HEK293 (cell line): ENCODE results near the gene MAPK14.

Experiments used
- CTCF ChIA-PET: fragments of 350-600 bp; formaldehyde crosslinking; extraction: SDS; loops from one replicate; lab custom pipeline; 2021; ENCODE audit warnings: antibody characterized with exemption; lab: Yijun Ruan, JAX
- POLR2A ChIA-PET: fragments of 300-600 bp; formaldehyde crosslinking; extraction: SDS; loops from one replicate; lab custom pipeline; 2020; ENCODE audit warnings: antibody characterized with exemption, inconsistent platforms; lab: Yijun Ruan, JAX
- H3K27ac ChIP-seq: fragments of 200-500 bp; sonication (Bioruptor generic); 2 replicates; pipeline ENCODE4 v1.5.1; 2014; ENCODE audit warnings: low read depth, low read length, control low read depth, inconsistent platforms; ENCODE audit errors: extremely low read depth
- H3K36me3 ChIP-seq, 2 experiments: fragments of 200-500 bp in 1 of 2; sonication (Bioruptor generic) in 1 of 2; 1 replicate in 1 of 2; 2 replicates in 1 of 2; pipeline ENCODE4 v1.5.1; 2014 to 2017; ENCODE audit warnings: inconsistent platforms in 2 of 2, low read length in 2 of 2; ENCODE audit not compliant: control insufficient read depth in 2 of 2, insufficient read depth in 1 of 2
- H3K4me1 ChIP-seq: fragments of 200-500 bp; sonication (Bioruptor generic); 2 replicates; pipeline ENCODE4 v1.5.1; 2014; ENCODE audit warnings: mild to moderate bottlenecking, low read length, inconsistent platforms; ENCODE audit not compliant: control insufficient read depth, insufficient read depth
- H3K4me3 ChIP-seq: 2 replicates; pipeline ENCODE4 v1.5.1; 2011; ENCODE audit warnings: low read depth, mild to moderate bottlenecking, control low read depth, low read length, moderate library complexity
- H3K9me3 ChIP-seq: fragments of 200-500 bp; sonication (Bioruptor generic); 2 replicates; pipeline ENCODE4 v1.5.1; 2014; ENCODE audit warnings: low read depth, low read length, inconsistent platforms; ENCODE audit not compliant: control insufficient read depth, insufficient read depth
- BCL11A ChIP-seq: fragments of 450-650 bp; formaldehyde crosslinking; IDR thresholded peaks from 2 replicates; pipeline ENCODE4 v1.5.1; 2016; ENCODE audit warnings: low read depth, missing biosample characterization, missing genetic modification characterization
- FEZF1 ChIP-seq: fragments of 450-650 bp; formaldehyde crosslinking; IDR thresholded peaks from 2 replicates; pipeline ENCODE4 v1.5.1; 2016; ENCODE audit warnings: missing biosample characterization, missing genetic modification characterization
- HOXD13 ChIP-seq: sonication (generic); formaldehyde crosslinking; IDR thresholded peaks from 2 replicates; pipeline ENCODE4 v1.8.0; 2022; ENCODE audit warnings: missing genetic modification reagents, borderline replicate concordance
- IKZF3 ChIP-seq: fragments of 450-650 bp; IDR thresholded peaks from 2 replicates; pipeline ENCODE4 v1.5.0; 2018; ENCODE audit warnings: missing biosample characterization, mild to moderate bottlenecking, missing genetic modification characterization, moderate library complexity
- KLF16 ChIP-seq: fragments of 450-650 bp; formaldehyde crosslinking; IDR thresholded peaks from 2 replicates; pipeline ENCODE4 v1.5.1; 2017; ENCODE audit warnings: missing biosample characterization, missing genetic modification characterization
- OSR2 ChIP-seq: fragments of 450-650 bp; formaldehyde crosslinking; IDR thresholded peaks from 2 replicates; pipeline ENCODE4 v1.5.1; 2016; ENCODE audit warnings: missing biosample characterization, missing genetic modification characterization
- SALL2 ChIP-seq: fragments of 450-650 bp; formaldehyde crosslinking; IDR thresholded peaks from 2 replicates; pipeline ENCODE4 v1.5.0; 2017; ENCODE audit warnings: missing biosample characterization, mild to moderate bottlenecking, missing genetic modification characterization, borderline replicate concordance
- ZBTB11 ChIP-seq: fragments of 450-650 bp; formaldehyde crosslinking; conservative IDR thresholded peaks from 2 replicates; pipeline ENCODE4 v1.5.1; 2016; ENCODE audit warnings: low read depth, missing biosample characterization, missing genetic modification characterization
- ZBTB20 ChIP-seq: fragments of 450-650 bp; formaldehyde crosslinking; IDR thresholded peaks from 2 replicates; pipeline ENCODE4 v1.5.1; 2016; ENCODE audit warnings: missing biosample characterization, missing genetic modification characterization
- ZBTB21 ChIP-seq: fragments of 450-650 bp; formaldehyde crosslinking; IDR thresholded peaks from 2 replicates; pipeline ENCODE4 v1.5.1; 2017; ENCODE audit warnings: missing biosample characterization, missing genetic modification characterization
- ZBTB7A ChIP-seq: fragments of 450-650 bp; formaldehyde crosslinking; IDR thresholded peaks from 2 replicates; pipeline ENCODE4 v1.5.1; 2016; ENCODE audit warnings: low read depth, missing biosample characterization, missing genetic modification characterization
- ZIC2 ChIP-seq: fragments of 450-650 bp; formaldehyde crosslinking; IDR thresholded peaks from 2 replicates; pipeline ENCODE4 v1.5.1; 2016; ENCODE audit warnings: missing biosample characterization, missing genetic modification characterization
- ZNF112 ChIP-seq: fragments of 450-650 bp; formaldehyde crosslinking; IDR thresholded peaks from 2 replicates; pipeline ENCODE4 v1.5.0; 2017; ENCODE audit warnings: missing biosample characterization, missing genetic modification characterization
- ZNF146 ChIP-seq: fragments of 450-650 bp; formaldehyde crosslinking; IDR thresholded peaks from 2 replicates; pipeline ENCODE4 v1.5.1; 2016; ENCODE audit warnings: missing biosample characterization, missing genetic modification characterization
- ZNF174 ChIP-seq: fragments of 450-650 bp; formaldehyde crosslinking; IDR thresholded peaks from 2 replicates; pipeline ENCODE4 v1.5.0; 2017; ENCODE audit warnings: missing biosample characterization, mild to moderate bottlenecking, missing genetic modification characterization
- ZNF223 ChIP-seq: fragments of 450-650 bp; formaldehyde crosslinking; IDR thresholded peaks from 2 replicates; pipeline ENCODE4 v1.5.1; 2016; ENCODE audit warnings: missing biosample characterization, missing genetic modification characterization
- ZNF239 ChIP-seq: fragments of 450-650 bp; formaldehyde crosslinking; IDR thresholded peaks from 2 replicates; pipeline ENCODE4 v1.5.1; 2016; ENCODE audit warnings: missing biosample characterization, missing genetic modification characterization
- ZNF24 ChIP-seq: fragments of 450-650 bp; formaldehyde crosslinking; IDR thresholded peaks from 2 replicates; pipeline ENCODE4 v1.5.1; 2016; ENCODE audit warnings: missing biosample characterization, missing genetic modification characterization
- ZNF335 ChIP-seq: fragments of 450-650 bp; formaldehyde crosslinking; conservative IDR thresholded peaks from 2 replicates; pipeline ENCODE4 v1.5.1; 2016; ENCODE audit warnings: missing biosample characterization, missing genetic modification characterization
- ZNF404 ChIP-seq: fragments of 450-650 bp; formaldehyde crosslinking; IDR thresholded peaks from 2 replicates; pipeline ENCODE4 v1.5.1; 2017; ENCODE audit warnings: missing biosample characterization, missing genetic modification characterization
- ZNF416 ChIP-seq: fragments of 450-650 bp; formaldehyde crosslinking; IDR thresholded peaks from 2 replicates; pipeline ENCODE4 v1.5.1; 2016; ENCODE audit warnings: missing biosample characterization, missing genetic modification characterization
- ZNF48 ChIP-seq: fragments of 450-650 bp; formaldehyde crosslinking; IDR thresholded peaks from 2 replicates; pipeline ENCODE4 v1.5.1; 2016; ENCODE audit warnings: missing biosample characterization, missing genetic modification characterization
- ZNF571 ChIP-seq: fragments of 450-650 bp; formaldehyde crosslinking; IDR thresholded peaks from 2 replicates; pipeline ENCODE4 v1.5.0; 2017; ENCODE audit warnings: missing biosample characterization, missing genetic modification characterization
- ZNF596 ChIP-seq: fragments of 450-650 bp; IDR thresholded peaks from 2 replicates; pipeline ENCODE4 v1.5.0; 2018; ENCODE audit warnings: missing biosample characterization, mild to moderate bottlenecking, missing genetic modification characterization, moderate library complexity
- ZNF629 ChIP-seq: fragments of 450-650 bp; formaldehyde crosslinking; IDR thresholded peaks from 2 replicates; pipeline ENCODE4 v1.5.1; 2017; ENCODE audit warnings: missing biosample characterization, missing genetic modification characterization
- ZNF830 ChIP-seq: fragments of 450-650 bp; IDR thresholded peaks from 2 replicates; pipeline ENCODE4 v1.5.0; 2018; ENCODE audit warnings: missing biosample characterization, missing genetic modification characterization, low read depth, mild to moderate bottlenecking, moderate library complexity
- TF ChIP-seq, protein P1 (sequence below): fragments of 450-650 bp; formaldehyde crosslinking; IDR thresholded peaks from 2 replicates; pipeline ENCODE4 v1.5.1; 2017; ENCODE audit warnings: missing biosample characterization, missing genetic modification characterization
- TF ChIP-seq, protein P2 (sequence below): fragments of 450-650 bp; formaldehyde crosslinking; IDR thresholded peaks from 2 replicates; pipeline ENCODE4 v1.5.1; 2016; ENCODE audit warnings: missing biosample characterization, missing genetic modification characterization

The MAPK14 gene

DNA sequence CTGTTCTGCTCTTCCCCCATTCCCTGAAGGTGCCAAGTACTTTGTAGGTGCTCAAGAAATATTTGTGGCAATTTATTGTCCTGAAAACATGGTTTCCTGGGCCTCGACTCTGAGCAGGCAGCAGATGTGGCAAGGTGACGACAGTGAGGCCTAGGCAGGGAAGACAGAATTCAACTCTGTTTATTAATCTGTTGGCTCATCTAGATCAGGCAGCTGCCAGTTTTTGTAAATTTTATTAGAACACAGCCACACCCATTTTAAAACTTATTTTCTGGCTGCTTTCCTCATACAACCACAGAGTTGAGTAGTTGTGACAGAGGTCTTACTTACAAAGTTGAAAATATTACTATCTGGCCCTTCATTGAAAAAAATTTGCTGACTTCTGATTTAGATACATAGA lies 24.5 kb downstream of the MAPK14 start:
- ChIA-PET POLR2A (interaction anchor here (0.8 to 1.0 kb wide), 2 partner anchors 24 to 25 kb away, joined by 3 to 5 read pairs; partner anchors contain the start of gene MAPK14), CTCF (interaction anchor here (0.7 to 2.0 kb wide), 4 partner anchors 13 to 43 kb away, joined by 3 to 9 read pairs (median 4); partner anchors contain the start of gene MAPK14)

DNA sequence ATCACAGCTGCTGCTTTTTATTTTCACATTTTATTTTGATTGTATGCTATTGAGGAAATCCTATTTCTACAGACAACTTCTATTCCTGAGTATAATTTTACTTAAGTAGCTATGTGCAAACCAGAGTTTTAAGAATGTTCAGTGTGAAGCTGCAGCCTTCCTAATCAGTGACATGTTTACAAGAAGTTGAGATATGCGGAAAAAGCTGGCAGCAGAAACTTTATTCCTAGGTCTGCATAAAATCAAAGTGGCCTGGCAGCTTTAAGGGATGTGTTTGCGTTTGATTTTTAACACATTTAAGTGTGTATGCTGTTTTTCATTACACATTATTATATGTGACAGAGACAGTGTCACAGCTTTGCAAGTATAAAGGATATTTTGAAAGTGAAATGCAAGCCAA lies 26.3 kb downstream of the MAPK14 start:
- H3K4me3 ChIP-seq = no peak overlapping the region
- ChIA-PET CTCF (interaction anchor here (0.6 kb wide), 1 partner anchor 43 kb away, joined by 3 read pairs; no protein-coding TSS in a partner anchor), POLR2A (no interaction called here)
- H3K36me3 ChIP-seq = peaks cover 0 to 9% of the 10 kb centered on the region in 2 experiments; a peak in 1 of 3 replicates
- no peak for TF ChIP-seq IKZF3
- TF ChIP-seq, protein P1, sequence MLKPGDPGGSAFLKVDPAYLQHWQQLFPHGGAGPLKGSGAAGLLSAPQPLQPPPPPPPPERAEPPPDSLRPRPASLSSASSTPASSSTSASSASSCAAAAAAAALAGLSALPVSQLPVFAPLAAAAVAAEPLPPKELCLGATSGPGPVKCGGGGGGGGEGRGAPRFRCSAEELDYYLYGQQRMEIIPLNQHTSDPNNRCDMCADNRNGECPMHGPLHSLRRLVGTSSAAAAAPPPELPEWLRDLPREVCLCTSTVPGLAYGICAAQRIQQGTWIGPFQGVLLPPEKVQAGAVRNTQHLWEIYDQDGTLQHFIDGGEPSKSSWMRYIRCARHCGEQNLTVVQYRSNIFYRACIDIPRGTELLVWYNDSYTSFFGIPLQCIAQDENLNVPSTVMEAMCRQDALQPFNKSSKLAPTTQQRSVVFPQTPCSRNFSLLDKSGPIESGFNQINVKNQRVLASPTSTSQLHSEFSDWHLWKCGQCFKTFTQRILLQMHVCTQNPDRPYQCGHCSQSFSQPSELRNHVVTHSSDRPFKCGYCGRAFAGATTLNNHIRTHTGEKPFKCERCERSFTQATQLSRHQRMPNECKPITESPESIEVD (tag by site-specific recombination) = 0 out of 2 replicates have a peak, but pooled peaks have one; percentile 13
- TF ChIP-seq SALL2 = no peak
- no peak overlapping the region for H3K27ac ChIP-seq
- peaks cover 12% of the 10 kb centered on the region; the same call in 1 of the 2 replicates for H3K4me1 ChIP-seq
- no peaks in the 10 kb centered on the region for H3K9me3 ChIP-seq

More for the DNA sequence above, 24.5 kb downstream of the MAPK14 start:
- TF ChIP-seq, protein P2, sequence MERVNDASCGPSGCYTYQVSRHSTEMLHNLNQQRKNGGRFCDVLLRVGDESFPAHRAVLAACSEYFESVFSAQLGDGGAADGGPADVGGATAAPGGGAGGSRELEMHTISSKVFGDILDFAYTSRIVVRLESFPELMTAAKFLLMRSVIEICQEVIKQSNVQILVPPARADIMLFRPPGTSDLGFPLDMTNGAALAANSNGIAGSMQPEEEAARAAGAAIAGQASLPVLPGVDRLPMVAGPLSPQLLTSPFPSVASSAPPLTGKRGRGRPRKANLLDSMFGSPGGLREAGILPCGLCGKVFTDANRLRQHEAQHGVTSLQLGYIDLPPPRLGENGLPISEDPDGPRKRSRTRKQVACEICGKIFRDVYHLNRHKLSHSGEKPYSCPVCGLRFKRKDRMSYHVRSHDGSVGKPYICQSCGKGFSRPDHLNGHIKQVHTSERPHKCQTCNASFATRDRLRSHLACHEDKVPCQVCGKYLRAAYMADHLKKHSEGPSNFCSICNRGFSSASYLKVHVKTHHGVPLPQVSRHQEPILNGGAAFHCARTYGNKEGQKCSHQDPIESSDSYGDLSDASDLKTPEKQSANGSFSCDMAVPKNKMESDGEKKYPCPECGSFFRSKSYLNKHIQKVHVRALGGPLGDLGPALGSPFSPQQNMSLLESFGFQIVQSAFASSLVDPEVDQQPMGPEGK = no peak
- no peak for TF ChIP-seq ZNF830 (tag by site-specific recombination)
- TF ChIP-seq ZBTB7A = no peak
- TF ChIP-seq ZNF223 (tag by site-specific recombination) = no peak
- TF ChIP-seq FEZF1 (tag by site-specific recombination) = no peak
- TF ChIP-seq ZNF404 (tag by site-specific recombination) = no peak
- no peak for TF ChIP-seq ZNF112
- no peak for TF ChIP-seq ZBTB21
- TF ChIP-seq OSR2 (tag by site-specific recombination) = no peak
- TF ChIP-seq, all 188 proteins: peak for 0
- Histone ChIP-seq H3K4me3 (no peak overlapping the region), H3K9me3 (no peaks in the 10 kb centered on the region), H3K27ac (no peak overlapping the region), H3K4me1 (peaks cover 12% of the 10 kb centered on the region; the same call in 1 of the 2 replicates), H3K36me3 (peaks cover 0 to 9% of the 10 kb centered on the region in 2 experiments; a peak in 1 of 3 replicates)

DNA sequence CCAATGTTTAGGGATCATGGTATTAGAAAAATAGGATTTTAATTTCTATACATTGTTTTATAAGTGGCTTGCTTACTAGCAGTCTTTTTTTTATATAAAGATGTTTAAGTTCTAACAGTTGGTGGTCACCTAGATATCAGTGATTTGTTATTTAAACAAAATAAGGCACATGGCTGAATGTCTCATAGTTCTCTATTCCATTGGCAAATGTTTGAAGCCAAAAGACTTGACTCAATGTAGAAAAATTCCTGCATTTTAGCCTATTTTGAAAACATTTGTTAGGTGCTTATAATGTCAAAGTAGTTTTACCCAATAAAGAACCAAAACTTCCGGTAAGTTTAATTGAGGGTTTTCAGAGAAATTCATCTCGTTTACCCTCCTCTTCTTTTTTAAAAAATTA lies 26.8 kb downstream of the MAPK14 start:
- Histone ChIP-seq H3K9me3 (no peaks in the 10 kb centered on the region), H3K36me3 (peaks cover 2 to 13% of the 10 kb centered on the region in 2 experiments; a peak in 1 of 3 replicates), H3K4me3 (no peak overlapping the region), H3K27ac (no peak overlapping the region), H3K4me1 (peaks cover 12% of the 10 kb centered on the region; the same call in 1 of the 2 replicates)
- POLR2A ChIA-PET = no interaction called here
- CTCF ChIA-PET = interaction anchor here (0.6 kb wide), 2 partner anchors 42 to 182 kb away, joined by 3 read pairs; no protein-coding TSS in a partner anchor
- no peak for TF ChIP-seq ZNF335
- no peak for TF ChIP-seq ZNF239
- no peak for TF ChIP-seq ZBTB11
- no peak for TF ChIP-seq HOXD13 (CRISPR knock-in tag)
- no peak for TF ChIP-seq ZNF48 (tag by site-specific recombination)
- no peak for TF ChIP-seq ZNF24
- TF ChIP-seq ZBTB20 (tag by site-specific recombination) = no peak
- TF ChIP-seq KLF16 (tag by site-specific recombination) = no peak
- TF ChIP-seq ZNF629 (tag by site-specific recombination) = no peak
- TF ChIP-seq ZNF416 = no peak
- no peak for TF ChIP-seq ZNF146 (tag by site-specific recombination)
- TF ChIP-seq ZNF571 = no peak
- no peak for TF ChIP-seq ZIC2 (tag by site-specific recombination)
- TF ChIP-seq BCL11A (tag by site-specific recombination) = no peak
- TF ChIP-seq ZNF596 (tag by site-specific recombination) = no peak
- no peak for TF ChIP-seq ZNF174
